ENCODE measurements around the gene RHD. TPM values are rescaled to one million over a fixed set of nuclear protein-coding genes. Genes with fewer than 3 reads are reported as not detected.

The RHD gene
- 0.09 and 0.33 TPM in 2 replicates for total RNA-seq

GRCh38 chr1:25272238-25272637 is at the start of gene RHD:
RHD (plus strand) TSS chr1:25272509; CDS start chr1:25272548, 39 bp downstream.

DNA sequence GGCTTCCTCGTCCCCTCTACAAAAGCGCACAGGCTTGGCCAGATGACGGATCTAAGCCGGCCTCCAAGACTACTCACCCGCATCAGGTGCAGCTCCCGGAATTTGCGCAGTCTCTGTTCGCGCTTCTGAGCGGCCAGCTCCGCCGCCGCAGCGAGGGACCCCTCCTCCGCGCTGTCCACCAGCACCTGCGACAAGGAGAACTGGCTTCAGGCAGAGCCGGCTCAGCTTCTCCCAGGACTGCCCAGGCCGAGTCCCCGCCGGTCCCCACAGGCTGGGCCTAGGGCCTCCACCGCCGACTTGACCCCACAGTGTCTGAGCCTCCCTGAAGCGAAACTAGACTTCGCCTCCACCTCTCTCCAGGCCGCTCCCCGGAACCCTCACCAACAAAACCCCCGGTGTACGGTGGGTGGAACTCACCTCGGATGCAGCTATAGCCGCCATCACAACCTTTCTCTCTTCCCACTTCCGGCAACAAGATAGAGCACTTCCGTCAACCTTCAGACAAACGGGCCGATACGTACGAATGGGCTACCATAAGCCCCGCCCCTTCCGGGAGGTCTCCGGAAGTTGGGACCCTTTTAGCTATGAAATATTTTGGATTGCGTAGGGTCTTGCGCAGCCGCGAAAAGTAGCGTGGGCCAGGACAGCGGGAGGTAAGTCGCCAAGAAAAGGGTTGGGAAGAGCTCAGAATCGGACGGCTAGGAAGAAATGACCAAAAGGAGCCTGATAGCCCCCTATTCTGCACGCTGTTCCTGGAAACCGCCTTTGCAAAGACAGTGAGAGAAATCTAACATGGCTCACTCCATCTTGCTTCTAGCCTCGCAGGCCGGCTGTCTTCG is 40.1 kb upstream of the RHD start, which contains the start of gene SYF2:
Gene SYF2, minus strand, starts transcription at position 476 of the 839 bp plus-strand sequence. Its CDS starts 35 bp downstream, at position 441.

DNA sequence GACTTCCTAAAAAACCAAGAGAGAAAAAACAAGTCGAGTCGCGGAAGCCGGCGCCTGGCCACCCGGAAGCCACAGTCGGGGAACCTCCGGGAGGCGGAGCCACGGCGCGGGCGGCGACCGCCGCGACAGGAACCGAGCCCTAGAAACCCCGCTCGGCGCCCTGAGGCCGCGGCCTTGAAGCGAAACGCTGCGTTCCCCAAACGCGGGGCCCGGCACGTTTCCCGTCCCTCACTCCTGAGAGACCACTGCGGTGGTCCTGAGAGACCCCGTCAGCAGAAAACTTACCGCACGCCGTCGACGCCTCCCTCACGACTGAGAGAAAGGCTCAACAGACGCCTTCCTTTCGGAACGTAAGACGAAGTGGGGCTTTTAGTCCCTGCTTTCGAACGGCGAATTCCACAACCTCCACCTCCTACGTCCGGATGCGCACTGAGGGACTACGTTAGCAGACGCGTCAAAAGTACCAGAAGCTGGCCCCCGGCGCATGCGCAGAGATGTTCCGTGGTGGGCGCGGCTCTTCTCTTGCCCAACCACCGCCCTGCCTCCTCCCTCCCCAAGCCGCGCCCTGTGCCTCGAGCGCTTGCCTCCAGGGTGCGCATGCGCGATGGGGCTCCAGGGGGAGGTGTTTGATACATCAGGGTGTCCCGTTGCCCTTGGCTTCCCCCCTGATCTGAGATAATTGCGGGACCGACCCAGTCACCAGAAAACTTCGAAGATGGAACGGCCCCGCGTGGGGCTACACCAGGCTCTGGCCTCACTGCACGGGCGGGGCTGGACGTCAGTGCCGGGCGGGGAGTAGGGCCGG is 25.1 kb upstream of the RHD start, which contains the start of gene RSRP1:
Gene RSRP1, minus strand, starts transcription at position 431 of the 805 bp plus-strand sequence. CDS start 491 bp downstream, outside the sequence.

DNA sequence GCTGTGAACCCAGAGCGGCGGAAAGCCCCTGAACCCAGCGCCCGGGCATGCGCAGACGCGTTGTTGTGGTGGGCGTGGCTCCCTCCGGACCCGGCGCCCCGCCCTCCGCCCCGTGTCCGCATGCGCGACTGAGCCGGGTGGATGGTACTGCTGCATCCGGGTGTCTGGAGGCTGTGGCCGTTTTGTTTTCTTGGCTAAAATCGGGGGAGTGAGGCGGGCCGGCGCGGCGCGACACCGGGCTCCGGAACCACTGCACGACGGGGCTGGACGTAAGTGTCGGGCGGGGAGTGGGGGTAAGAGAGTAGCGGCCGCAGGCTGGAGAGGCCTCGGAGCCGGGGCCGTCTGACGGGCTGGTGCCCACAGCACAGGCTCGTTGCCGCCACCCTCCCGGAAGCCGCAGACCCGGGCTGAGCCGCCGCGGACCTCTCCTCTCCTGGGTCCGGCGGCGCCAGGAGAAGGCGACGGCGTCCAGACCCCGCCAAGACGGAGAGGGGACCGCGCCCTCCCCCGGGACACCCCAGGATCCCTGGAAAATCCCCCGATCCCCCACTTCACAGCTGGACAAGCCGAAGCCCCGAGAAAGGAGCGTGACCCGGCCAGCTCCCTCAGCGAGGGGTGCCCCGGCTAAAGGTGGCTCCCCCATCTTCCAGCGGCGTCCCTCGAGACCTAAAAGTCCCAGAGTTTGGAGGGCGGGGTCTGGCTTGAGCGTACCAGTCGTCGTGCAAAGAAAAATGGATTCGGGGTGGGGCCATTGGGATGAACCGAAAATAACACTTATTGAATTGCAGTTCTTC is 66.1 kb downstream of the RHD start, which contains the start of gene TMEM50A:
Gene TMEM50A, plus strand, starts transcription at position 147 of the 794 bp plus-strand sequence. CDS start 2,153 bp downstream, outside the sequence.

Other genes with a start within 250 kb of the RHD start
- gene SYF2, start 40.0 kb upstream of the RHD start, total RNA-seq, result 35.0 and 45.5 TPM in 2 replicates
- 196 and 200 TPM in 2 replicates for gene RSRP1, start 25.1 kb upstream of the RHD start, total RNA-seq
- gene TMEM50A, start 65.8 kb downstream of the RHD start, total RNA-seq, result 261 and 612 TPM in 2 replicates
- gene RHCE, start 148.3 kb downstream of the RHD start, total RNA-seq, result 0.69 and 1.8 TPM in 2 replicates
- gene MACO1, start 158.4 kb downstream of the RHD start, total RNA-seq, result 27.1 and 35.2 TPM in 2 replicates

Data from dermis lymphatic vessel endothelial cell (primary cell).